ENCODE measurements around the gene C11orf58.

DNA sequence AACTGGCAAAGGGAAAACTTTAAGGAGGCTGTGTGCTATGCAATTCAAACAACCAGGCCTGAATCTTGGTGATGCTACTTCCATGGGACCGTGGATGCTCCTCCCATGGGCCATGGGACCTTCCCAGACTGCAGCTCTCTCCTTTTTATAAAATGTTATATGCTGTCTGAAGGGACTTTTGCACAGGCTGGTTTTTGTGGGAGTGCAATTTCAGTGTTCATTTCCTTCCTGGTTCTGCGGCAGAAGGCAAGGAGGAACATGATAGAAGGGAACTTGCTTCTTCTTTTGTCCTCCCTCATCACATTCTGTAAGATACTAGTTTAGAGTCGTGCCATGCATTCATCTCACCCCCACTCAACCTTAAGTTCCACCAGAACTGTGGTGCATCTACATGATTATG is 68.9 kb downstream of the C11orf58 start:
- TF ChIP-seq, protein P1, sequence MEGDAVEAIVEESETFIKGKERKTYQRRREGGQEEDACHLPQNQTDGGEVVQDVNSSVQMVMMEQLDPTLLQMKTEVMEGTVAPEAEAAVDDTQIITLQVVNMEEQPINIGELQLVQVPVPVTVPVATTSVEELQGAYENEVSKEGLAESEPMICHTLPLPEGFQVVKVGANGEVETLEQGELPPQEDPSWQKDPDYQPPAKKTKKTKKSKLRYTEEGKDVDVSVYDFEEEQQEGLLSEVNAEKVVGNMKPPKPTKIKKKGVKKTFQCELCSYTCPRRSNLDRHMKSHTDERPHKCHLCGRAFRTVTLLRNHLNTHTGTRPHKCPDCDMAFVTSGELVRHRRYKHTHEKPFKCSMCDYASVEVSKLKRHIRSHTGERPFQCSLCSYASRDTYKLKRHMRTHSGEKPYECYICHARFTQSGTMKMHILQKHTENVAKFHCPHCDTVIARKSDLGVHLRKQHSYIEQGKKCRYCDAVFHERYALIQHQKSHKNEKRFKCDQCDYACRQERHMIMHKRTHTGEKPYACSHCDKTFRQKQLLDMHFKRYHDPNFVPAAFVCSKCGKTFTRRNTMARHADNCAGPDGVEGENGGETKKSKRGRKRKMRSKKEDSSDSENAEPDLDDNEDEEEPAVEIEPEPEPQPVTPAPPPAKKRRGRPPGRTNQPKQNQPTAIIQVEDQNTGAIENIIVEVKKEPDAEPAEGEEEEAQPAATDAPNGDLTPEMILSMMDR (IDR thresholded peaks at IDR 0.05 in 4 of 5, conservative IDR thresholded peaks at IDR 0.05 in 1 of 5), result no peak
- TF ChIP-seq POLR2A (IDR thresholded peaks at IDR 0.05), result no peak
